HL-60/S4 treated with retinoic acid at 250 ng/mL for 4 days and 3 days (cell line): Measurements from ENCODE around the gene DNAH17.

Experiments
- in situ Hi-C: fragments of 300-500 bp; cut with MboI; formaldehyde crosslinking; loops from 2 replicates; pipeline ENCODE4 v1.7.0; 2022; ENCODE audit warnings: low sequenced_read_pairs

The DNAH17 gene

GRCh38 chr17:78435330-78436005, 141.7 kb downstream of the DNAH17 start:
- in situ Hi-C loops, result no loop called here

- in situ Hi-C loops, result no loop called here
Measured at GRCh38 chr17:78434455-78435329, 142.5 kb downstream of the DNAH17 start.

GRCh38 chr17:78433780-78434335, 143.3 kb downstream of the DNAH17 start:
- in situ Hi-C loops, result no loop called here

GRCh38 chr17:78433013-78433727, 144.0 kb downstream of the DNAH17 start:
- in situ Hi-C loops, result no loop called here

GRCh38 chr17:78432226-78433012, 144.8 kb downstream of the DNAH17 start:
- in situ Hi-C loops, result no loop called here

GRCh38 chr17:78431692-78431958, 145.6 kb downstream of the DNAH17 start:
- in situ Hi-C loops, result no loop called here

GRCh38 chr17:78430892-78431691, 146.1 kb downstream of the DNAH17 start:
- in situ Hi-C loops, result no loop called here

- in situ Hi-C loops, result no loop called here
Measured at GRCh38 chr17:78429618-78429995, 147.6 kb downstream of the DNAH17 start.

GRCh38 chr17:78428836-78429617, 148.2 kb downstream of the DNAH17 start:
- in situ Hi-C loops, result no loop called here

- in situ Hi-C loops, result no loop called here
Measured at GRCh38 chr17:78428025-78428575, 149.1 kb downstream of the DNAH17 start.

GRCh38 chr17:78427140-78427539, 150.1 kb downstream of the DNAH17 start:
- in situ Hi-C loops, result no loop called here

GRCh38 chr17:78426293-78426879, 150.8 kb downstream of the DNAH17 start:
- in situ Hi-C loops, result no loop called here

- in situ Hi-C loops, result no loop called here
Measured at GRCh38 chr17:78425429-78425828, 151.8 kb downstream of the DNAH17 start.

- in situ Hi-C loops, result no loop called here
Measured at GRCh38 chr17:78423961-78424675, 153.1 kb downstream of the DNAH17 start.

GRCh38 chr17:78422872-78423588, 154.2 kb downstream of the DNAH17 start:
- in situ Hi-C loops, result no loop called here

GRCh38 chr17:78422267-78422605, 155.0 kb downstream of the DNAH17 start:
- in situ Hi-C loops, result no loop called here

- in situ Hi-C loops, result no loop called here
Measured at GRCh38 chr17:78421534-78422266, 155.5 kb downstream of the DNAH17 start.
